Stimulated activated CD4-positive, alpha-beta T cell treated with anti-CD3 and anti-CD28 coated beads, TNF-alpha, amount 100 ng/mL, for 24 hours (primary cell): Measurements from ENCODE around the gene FAM81A.

Experiments used
- DNase-seq, 3 experiments: peaks; one replicate each; pipeline ENCODE4 v3.0.0-alpha.2; 2020; ENCODE audit warnings: low read depth in 3 of 3

The FAM81A gene

DNA sequence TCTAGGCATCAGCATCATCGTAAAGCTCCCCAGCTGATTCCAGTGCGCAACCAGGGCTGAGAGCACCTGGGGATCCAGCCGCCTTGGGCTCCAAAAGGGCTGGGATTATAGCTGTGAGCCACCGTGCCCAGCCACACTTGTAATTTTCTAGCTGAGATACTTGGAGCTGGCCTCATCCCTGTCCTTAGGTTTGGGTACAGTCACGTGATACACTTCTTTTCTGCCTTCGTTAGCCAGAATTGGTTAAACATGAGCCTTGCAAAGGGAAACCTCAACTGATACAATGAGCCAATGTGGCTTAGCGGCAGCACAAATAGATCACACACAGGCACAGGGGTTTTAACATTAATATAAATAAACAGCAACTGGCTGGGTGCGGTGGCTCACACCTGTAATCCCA, 103.8 kb downstream of the FAM81A start:
- DNase-seq, result no peak

DNA sequence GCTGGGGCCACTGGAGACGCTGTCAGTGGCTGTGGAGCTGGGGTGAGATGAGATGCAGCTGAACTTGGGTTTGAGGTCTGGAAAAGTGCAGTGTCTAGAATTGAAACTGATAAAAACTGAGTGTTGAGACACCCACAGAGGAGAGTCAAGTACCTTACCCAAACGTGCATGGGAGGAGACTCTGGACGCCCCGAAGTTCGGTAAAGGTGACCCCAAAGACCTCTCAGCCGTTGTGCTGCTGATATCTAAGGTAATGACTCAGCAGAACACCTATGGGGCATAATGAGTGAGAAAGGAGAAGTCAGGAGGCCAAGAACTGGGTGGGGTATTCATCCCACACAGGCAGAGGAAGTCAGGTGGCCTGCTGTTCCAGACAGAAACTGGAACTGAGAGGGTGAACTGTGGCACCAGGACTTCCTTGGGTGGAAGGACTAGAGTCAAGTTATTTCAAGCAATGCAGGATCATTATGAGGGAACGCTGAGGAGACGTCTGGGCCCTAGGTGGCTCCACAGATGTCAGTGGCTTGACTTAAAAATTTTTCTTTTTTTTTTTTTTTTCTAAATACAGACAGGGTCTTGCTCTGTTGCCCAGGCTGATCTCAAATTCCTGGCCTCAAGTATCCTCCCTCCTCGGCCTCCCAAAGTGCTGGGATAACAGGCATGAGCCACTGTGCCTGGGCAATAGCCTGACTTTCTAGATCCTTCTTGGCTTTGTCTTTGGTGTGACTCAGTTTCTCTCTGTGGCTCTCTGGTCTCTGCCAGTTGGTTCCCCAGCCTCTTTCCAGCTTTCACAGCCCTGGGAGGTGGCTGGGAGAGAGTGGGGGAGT, 105.9 kb downstream of the FAM81A start:
- DNase-seq, result no peak

DNA sequence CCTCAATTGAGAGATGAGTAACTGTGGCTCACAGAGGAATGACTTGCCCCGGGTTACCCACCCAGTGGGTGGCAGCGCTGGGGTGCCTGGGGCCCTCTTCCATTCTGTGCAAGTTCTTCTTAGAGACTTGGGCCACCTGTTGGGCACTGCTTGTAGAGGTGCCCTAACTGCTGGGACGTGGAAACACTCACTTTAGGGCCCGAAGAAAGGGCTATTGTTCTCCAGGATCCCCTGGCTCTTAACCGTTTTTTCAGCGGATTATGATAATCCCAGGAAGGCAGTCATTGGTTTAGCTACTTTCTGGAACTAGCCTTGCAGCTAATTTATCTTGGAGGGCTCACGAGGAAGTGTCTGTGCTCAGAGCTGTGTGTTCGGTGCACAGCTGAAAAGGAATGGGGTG, 107.6 kb downstream of the FAM81A start:
- DNase-seq, result no peak

DNA sequence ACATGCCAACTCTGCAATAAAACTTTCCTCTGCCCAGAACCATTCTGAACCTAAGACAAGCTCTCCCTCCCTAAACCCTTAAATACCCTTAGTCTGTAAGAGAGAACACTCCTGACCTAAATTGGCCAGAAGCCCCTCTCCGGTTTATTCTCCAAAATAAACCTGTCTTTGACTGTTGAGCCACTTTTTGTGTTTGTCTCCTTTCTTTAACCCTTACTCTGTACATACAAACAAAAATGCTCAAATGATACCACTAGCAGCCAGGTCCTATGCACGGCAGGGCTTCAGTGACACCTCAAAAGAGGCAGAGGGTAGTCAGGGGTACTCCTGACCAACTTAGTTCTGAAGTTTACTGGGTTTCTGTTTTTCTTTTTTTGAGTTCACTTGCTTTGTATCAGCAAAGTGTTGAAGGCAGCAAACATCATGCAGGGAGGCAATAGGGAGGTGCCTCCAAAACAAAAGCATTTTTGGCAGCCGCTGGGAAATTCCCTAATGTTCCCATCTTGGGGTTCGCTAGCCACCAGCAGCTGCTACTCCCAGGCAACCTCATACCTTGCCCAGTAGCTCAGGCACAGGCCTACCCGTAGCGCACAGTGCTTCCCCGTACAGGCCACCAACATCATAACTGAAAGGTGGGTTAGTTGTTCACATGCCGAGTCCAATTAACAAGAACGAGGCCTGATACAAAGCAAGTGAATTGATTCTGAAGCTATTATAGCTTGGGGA, 110.7 kb downstream of the FAM81A start:
- DNase-seq, result no peak

DNA sequence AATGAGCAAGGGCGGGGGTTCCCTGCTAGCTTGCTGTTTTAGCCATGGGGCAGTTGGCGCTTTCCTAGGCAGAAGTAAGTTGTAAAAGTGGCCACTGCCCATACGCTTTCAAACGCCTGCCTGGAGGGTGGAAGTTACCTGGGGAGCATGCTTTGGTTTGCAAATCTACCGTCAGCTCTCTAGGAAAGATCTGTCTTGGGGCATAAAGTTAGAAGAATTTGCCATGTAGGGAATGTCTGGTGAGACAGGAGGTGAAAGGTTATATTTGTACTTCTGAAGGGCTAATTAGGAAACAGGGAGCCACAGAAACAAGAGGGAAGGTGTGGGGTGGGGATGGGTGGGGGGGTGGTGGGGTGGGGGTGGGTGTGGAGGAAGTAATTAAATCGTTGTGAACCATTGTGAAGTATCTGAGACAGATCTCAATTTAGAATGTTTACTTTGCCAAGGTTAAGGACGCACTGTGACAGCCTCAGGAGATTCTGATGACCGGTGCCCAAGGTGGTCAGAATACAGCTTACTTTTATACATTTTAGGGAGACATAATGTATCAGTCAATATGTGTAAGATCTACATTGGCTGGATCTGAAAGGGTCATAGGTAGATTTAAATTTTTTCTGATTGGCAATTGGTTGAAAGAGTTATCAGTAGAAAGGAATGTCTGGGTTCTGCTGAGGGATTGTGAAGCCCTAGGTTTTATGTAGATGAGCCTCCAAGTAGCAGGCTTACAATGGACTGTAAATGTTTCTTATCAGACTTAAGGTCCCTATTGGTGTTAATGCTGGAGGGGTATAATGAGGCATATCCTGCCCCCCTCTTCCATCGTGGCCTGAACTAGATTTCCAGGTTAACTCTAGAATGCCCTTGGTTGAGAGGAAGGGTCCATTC, 111.6 kb downstream of the FAM81A start:
- DNase-seq, result no peak

DNA sequence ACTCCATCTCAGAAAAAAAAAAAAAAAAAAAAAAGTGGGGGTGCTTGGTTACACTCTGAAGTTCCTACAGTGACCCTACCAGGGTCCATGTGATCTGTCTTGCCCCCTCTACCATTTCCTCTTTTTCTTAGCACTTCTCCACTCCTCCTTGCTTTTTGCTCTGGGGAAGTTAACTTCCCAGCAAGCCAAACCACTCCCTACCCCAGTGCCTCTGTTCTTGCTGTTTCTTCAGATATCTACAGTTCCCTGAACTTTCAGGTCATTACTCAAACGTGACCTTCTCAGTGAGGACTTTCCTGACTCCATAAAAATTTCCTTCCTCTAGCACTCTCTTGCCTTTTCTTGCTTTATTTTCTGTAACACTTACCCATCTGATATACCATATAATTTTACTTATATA, 112.5 kb downstream of the FAM81A start:
- no peak for DNase-seq

DNA sequence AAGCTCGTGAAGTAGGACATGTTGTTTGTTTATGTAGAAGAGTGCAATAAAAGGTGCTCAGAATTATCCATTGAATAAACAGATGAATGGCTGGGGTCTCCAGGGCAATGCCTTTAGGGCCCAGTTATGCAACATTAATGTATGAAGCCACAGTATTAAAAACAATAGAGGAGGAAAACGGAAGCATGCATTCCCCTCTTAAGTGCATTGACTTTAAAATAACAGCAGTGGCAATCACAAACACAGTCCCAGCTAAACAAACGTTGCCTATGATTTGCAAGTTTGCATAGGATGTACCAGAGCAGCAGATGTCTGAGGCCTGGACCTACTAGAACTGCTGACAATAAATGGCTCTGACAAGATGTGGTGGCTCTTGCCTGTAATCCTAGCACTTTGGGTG, 113.0 kb downstream of the FAM81A start:
- no peak for DNase-seq

DNA sequence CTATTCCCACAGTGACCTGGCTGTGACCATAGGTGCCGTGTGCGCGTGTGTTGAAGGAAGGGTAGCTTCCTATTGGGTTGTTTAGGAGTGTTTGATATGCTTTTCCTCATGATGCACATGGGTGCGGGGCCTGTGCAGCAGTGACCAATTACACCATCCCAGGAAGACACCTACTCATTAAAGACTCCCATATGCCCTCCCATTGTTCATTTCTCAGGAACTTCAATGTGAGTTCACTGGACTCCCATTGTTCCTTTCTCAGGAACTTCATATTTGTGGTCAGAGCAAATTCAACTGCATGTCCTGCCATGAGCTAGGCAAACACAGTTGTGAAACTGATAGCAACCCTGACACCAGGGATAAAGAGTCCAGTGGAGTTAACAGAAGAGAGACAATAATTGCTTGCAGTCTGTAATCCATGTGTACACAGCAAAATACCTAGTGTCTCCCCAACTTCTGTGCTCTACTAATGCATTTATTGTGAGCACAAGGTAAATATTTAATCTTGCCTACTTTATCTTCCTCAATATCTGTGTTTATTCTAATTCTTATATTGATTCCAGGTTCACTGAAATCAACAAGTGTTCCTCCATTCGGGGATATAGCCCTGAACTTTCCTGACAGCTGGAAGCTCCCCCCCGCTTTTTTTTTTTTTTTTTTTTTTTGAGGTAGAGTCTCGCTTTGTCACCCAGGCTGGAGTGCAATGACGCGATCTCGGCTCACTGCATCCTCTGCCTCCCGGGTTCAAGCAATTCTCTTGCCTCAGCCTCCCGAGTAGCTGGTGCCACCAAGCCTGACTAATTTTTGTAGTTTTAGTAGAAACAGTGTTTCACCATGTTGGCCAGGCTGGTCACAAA, 116.1 kb downstream of the FAM81A start:
- DNase-seq, result no peak

DNA sequence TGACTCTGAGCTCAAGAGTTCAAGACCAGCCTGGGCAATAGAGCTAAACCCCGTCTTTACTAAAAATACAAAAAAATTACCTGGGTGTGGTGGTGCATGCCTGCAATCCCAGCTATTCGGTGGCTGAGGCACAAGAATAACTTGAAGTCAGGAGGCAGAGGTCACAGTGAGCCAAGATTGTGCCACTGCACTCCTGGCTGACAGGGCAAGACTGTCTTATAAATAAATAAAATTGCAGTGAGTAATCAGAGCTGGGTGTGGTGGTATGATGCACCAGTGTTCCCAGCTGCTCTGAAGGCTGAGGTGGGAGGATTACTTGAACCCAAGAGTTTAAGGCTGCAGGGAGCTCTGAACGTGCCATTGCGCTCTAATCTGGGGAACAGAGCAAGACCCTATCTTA, 117.7 kb downstream of the FAM81A start:
- DNase-seq, result no peak

DNA sequence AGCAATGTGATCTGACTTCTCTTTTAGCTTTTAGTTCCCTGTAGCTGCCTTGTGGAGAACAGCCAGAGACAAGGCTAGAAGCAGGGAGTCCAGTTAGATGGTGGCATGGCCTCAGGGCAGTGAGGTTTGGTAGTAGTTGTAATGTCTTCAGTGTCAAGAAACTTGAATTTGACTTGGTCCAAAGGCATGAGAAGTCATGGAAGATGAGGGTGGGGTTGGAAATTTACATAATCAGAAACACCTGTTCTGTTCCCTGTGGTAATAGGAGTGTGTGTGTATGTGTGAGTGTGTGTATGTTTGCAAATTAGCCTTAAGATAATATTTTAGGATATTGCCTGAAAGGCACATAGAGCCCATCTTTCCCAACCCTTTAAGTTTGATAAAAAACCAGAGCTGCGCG, 118.4 kb downstream of the FAM81A start:
- DNase-seq, result no peak

DNA sequence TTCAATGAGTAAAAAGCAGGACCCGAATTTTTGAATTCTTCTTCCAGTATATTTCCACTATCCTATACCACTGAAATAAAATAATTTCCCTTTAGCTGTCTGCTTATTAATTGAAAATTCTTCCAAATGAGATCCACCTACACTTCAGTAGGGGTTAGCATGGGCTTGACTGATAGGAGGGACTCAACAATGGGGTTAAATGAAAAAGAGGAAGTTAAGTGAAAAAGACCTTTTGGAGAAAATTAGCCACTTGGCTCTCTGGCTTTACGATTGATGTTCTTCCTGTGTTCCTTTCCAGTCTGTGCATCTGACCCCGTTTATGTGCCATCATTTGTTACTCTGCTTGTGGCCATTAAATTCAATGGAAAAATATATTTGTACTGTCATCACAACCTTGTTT, 119.6 kb downstream of the FAM81A start:
- DNase-seq, result no peak

DNA sequence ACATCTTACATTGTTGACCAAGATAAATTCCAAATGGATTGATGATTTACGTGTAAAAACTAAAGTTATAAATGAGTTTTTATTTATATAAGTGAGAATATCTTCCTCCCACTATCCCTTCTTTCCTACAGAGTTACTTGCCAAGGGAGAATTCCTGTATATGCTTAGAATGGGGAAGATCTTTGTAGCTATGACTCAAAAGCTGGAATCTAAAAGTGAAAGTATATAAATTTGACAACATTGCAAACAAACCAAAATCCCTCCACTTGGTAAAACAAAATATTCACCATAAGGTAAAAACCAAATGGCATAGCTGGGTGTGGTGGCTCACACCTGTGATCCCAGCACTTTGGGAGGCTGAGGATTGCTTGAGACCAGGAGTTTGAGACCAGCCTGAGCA, 120.9 kb downstream of the FAM81A start:
- no peak for DNase-seq

DNA sequence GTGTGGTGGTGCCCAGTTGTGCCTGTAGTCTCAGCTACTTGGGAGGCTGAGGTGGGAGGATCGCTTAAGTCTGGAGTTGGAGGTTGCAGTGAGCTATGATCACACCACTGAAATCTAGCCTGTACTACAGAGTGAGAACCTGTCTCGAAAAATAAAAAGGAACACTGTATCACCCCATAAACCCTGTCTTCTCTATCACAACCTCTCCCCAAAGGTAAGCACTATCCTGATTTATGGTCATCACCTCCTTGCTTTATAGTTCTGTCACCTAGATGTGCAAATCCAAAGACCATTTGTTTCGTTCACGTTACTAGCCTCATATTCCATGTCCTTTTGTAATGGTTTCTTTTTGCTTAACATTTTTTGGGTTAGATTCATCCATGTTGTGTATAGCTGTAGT, 123.6 kb downstream of the FAM81A start:
- DNase-seq, result no peak

DNA sequence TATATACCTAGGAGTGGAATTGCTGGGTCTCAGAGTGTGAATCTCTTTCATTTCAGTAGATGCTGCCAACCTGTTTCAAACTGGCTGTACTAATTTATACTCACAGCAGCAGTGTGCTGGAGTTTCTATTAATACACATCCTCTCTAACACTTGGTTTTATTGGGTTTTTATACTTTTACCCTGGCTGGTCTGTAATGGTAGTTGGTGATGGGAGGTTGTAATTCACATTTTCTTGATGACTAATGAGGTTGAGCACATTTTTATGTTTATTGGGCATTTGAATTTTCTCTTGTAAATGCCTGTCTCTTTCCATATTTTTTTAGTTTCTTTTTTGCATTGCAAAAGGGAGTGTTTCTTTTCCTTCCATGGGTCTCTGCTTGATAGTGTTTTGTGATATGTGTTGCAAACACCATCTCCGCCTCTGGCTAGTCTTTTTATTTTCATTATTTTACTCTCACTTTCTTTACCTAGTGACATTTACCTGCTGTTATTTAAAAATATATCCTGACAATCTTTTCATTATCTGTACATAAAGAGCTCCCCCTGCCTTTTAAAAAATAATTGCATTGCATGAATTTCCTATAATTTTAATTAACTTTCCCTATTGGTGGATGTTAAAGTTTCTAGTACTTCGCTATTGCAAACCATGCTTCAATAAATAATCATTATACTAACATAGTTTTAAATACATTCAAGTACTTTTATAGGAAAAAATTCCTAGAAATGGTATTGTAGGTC, 124.6 kb downstream of the FAM81A start:
- DNase-seq, result no peak

DNA sequence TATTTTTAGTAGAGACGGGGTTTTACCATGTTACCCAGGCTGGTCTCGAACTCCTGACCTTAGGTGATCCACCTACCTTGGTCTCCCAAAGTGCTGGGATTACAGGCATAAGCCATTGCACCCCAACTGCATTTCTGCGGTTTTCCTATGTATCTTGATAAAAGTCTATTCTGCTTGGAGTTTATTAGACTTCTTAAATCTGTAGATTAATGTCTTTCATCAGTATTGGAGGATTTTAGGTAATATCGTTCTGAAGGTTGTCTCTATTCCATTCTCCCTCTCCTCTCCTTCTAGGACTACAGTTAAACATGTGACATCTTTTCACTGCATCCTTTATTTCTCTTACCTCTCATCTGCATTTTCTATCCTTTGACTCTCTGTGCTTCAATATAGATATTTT, 127.3 kb downstream of the FAM81A start:
- DNase-seq, result no peak

DNA sequence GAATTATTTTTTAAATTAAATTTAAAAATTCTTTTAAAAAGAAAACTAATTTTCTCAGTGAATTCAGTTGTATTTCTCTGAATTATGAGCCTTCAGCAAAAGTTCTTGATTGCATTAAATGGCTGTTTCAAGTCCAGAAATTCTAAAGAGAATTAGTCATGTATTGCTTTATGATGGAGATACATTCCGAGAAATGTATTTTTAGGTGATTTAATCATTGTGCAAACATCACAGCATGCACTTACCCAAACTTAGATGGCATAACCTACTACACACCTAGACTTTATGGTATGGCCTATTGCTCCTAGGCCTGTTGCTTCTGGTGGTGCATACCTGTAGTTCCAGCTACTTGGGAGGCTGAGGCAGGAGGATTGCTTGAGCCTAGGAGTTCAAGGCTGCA, 129.3 kb downstream of the FAM81A start:
- DNase-seq, result no peak

DNA sequence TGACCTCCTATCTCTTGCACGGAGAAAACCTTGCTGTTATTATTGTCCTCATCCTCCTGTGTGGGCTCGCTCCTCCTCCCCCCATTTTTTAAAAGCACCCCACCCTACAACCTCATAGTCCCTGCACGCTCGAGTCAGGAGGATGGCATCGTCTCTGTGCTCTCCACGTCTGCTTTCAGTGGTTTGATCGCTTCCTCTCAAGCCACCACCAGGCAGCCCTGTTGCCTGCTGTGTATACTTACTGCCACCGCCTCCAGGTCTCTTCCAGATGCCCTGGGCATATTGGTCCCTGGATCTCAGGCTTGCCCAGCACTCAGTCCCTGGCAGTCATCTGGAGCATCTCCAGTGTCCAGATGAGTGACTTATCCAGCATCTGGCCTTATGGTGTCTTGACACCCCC, 131.5 kb downstream of the FAM81A start:
- no peak for DNase-seq

DNA sequence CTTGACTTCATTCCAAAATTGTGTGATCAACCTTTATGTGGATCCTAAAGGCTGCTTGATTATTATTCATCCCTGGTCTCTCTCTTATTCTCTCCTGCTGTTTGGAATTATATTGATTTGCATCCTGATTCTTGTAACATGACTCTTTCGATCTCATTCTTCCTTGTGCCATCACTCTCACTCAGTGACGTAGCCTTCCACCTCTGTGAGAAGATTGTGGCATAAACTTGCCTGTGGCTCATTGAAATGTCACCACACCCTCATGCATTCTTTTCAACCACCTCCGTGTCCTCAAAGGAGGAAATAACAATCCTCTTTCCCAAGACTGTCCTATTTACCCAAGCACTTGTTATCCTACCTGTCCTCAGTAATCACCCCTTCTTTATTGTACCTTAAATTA, 132.3 kb downstream of the FAM81A start:
- DNase-seq, result no peak

DNA sequence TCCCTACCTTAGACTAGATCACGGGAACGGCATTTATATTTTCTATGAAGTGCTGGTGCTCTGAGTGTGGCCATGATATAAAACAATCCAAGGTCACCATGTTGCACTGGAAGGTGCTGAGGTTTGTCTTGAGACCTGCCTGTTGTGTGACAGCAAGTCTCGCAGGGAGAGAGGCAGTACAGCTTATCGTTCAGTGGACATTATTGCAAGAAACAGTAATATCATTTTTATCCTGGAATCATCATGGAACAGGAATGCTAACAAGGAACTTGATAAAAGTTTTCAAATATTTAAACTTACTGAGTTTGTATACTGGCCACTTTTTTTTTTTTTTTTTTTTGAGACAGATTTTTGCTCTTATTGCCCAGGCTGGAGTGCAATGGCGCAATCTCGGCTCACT, 133.6 kb downstream of the FAM81A start:
- DNase-seq, result no peak
